Tibial artery (tissue), 4 donors: ENCODE data around the gene WWTR1.
A peak's percentile ranks its signal among the peaks of the same experiment; 100 is the strongest.

Experiments
- DNase-seq, 2 donors: peaks; one replicate each; pipeline ENCODE4 v3.0.0-alpha.2; 2019
- H3K27ac ChIP-seq, 2 donors: fragments of 200-600 bp; sonication (generic) in 1 of 2; 1 replicate in 1 of 2; 2 replicates in 1 of 2; pipeline ENCODE4 v1.5.1; 2018 to 2019; ENCODE audit warnings: mild to moderate bottlenecking in 1 of 2
- H3K27me3 ChIP-seq, 2 donors: fragments of 200-600 bp; sonication (generic) in 1 of 2; one replicate each; pipeline versions ENCODE4 v1.5.1 to v1.6.0; 2016 to 2019
- H3K36me3 ChIP-seq, 3 donors: fragments of 200-600 bp; sonication (generic) in 2 of 3; one replicate each; pipeline ENCODE4 v1.5.1; 2016 to 2019; ENCODE audit warnings: mild to moderate bottlenecking in 2 of 3
- H3K4me1 ChIP-seq, 4 donors: fragments of 200-600 bp; sonication (generic) in 2 of 4; 1 replicate in 3 of 4; 2 replicates in 1 of 4; pipeline ENCODE4 v1.5.1; 2016 to 2019
- H3K4me3 ChIP-seq, 2 donors: fragments of 200-600 bp; sonication (generic) in 1 of 2; 1 replicate in 1 of 2; 2 replicates in 1 of 2; pipeline ENCODE4 v1.5.1; 2018 to 2019; ENCODE audit warnings: mild to moderate bottlenecking in 2 of 2
- H3K9me3 ChIP-seq, 3 donors: fragments of 200-600 bp; sonication (generic) in 1 of 3; one replicate each; pipeline ENCODE4 v1.5.1; 2016 to 2019
- intact Hi-C: fragments of 100-400 bp; cut with DNase I; formaldehyde crosslinking; loops from one replicate; pipeline ENCODE4 v1.15.0; 2023; ENCODE audit warnings: low total_unique reads
- TF ChIP-seq, protein P1 (sequence below), 2 experiments: fragments of 200-600 bp in 1 of 2; fragments of 450-650 bp in 1 of 2; IDR thresholded peaks; one replicate each; pipeline ENCODE4 v1.5.1; 2017 to 2019; ENCODE audit warnings: antibody characterized with exemption in 2 of 2, mild to moderate bottlenecking in 1 of 2, moderate library complexity in 1 of 2

Gene WWTR1

DNA sequence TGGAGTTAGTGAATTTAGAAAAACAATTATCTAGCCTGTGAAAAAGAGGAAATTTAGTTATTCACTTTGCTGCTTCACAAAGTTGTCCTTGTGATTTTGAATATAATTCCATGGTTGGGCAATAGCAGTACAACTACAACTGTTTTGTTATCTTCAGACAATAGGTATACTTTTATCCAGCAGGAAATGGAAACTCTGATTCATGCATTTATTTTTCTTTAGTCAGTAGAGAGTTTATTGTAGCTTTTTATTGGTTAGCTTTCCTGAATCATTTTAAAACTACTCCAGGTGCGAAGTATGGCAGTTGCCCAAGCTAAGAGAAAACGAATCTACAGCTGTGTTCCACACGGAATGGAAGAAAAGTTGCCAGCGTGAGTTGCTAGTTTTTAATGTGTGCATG lies 103.0 kb downstream of the WWTR1 start:
- DNase-seq = no peak
- Histone ChIP-seq H3K36me3 (no peaks in the 10 kb centered on the region), H3K27me3 (no peaks in the 10 kb centered on the region), H3K4me3 (no peak overlapping the region), H3K9me3 (no peaks in the 10 kb centered on the region), H3K4me1 (peaks cover 0 to 58% (median 40%) of the 10 kb centered on the region in 4 donors), H3K27ac (peak overlapping the region in 1 of 2 donors; percentile 60)
- TF ChIP-seq, protein P1, sequence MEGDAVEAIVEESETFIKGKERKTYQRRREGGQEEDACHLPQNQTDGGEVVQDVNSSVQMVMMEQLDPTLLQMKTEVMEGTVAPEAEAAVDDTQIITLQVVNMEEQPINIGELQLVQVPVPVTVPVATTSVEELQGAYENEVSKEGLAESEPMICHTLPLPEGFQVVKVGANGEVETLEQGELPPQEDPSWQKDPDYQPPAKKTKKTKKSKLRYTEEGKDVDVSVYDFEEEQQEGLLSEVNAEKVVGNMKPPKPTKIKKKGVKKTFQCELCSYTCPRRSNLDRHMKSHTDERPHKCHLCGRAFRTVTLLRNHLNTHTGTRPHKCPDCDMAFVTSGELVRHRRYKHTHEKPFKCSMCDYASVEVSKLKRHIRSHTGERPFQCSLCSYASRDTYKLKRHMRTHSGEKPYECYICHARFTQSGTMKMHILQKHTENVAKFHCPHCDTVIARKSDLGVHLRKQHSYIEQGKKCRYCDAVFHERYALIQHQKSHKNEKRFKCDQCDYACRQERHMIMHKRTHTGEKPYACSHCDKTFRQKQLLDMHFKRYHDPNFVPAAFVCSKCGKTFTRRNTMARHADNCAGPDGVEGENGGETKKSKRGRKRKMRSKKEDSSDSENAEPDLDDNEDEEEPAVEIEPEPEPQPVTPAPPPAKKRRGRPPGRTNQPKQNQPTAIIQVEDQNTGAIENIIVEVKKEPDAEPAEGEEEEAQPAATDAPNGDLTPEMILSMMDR (IDR thresholded peaks at IDR 0.05) = no peak
- intact Hi-C loops = no loop called here

DNA sequence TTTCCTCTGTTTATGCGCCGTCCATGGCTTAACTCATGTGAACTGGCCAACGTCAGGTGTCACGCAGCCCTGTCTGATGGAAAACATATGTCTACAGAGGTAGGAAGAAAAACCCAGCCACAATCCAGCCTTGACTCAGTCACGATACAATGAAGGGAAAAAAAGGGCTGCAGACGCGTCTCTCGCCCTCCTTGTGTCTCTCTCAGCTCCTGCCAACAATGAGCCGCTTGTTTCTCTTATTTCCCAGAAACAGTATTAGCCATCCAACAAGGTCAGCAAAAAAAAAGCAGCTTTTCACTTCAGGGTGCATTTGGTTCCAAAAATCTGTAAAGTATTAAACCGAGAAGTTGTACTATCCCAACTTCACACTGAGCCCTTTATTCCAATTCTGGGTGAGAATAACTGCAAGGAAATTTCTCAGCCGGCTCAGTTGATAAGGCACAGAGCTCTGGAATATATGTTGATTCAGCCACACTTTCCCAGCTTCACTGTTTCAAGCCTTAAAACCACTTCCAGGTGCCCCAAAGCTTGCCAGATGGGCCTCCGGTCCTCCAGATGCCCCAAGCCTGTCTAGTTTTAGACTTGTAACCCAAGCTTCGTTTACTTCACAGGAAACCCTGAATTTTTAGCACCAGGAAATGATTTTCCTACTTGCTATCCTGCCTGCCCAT lies 103.9 kb downstream of the WWTR1 start:
- H3K4me3 ChIP-seq = no peak overlapping the region
- H3K27me3 ChIP-seq = no peaks in the 10 kb centered on the region
- H3K27ac ChIP-seq = peak overlapping the region; percentile 18 to 60
- DNase-seq = peak in 1 of 2 donors; percentile 47
- peaks cover 0 to 61% (median 38%) of the 10 kb centered on the region in 4 donors for H3K4me1 ChIP-seq
- no peaks in the 10 kb centered on the region for H3K36me3 ChIP-seq
- H3K9me3 ChIP-seq = no peaks in the 10 kb centered on the region
- intact Hi-C loops = no loop called here
- TF ChIP-seq, protein P1 (IDR thresholded peaks at IDR 0.05) = no peak

DNA sequence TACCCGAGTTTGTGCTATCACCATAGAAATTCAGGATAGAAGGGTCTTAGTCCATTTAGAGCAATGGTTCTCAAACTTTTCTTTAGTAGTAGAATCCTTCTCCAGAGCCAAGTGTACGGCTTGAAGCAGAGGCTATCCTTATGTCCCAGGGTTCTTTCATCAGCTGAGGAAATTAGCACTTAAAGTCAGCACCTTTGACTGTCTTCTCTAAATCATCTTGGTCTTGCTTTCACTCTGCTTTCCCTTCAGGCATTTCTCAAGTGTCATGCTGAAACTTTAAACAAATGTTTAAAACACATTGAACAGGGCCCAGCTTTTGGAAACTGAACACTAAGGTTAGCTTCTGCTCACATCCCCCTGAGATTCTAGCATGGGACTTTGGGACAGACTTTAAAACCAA lies 105.1 kb downstream of the WWTR1 start:
- TF ChIP-seq, protein P1 (IDR thresholded peaks at IDR 0.05) = no peak
- intact Hi-C loops = no loop called here
- H3K27ac ChIP-seq = peak overlapping the region; percentile 9 to 60
- peaks cover 0 to 74% (median 46%) of the 10 kb centered on the region in 4 donors for H3K4me1 ChIP-seq
- no peak for DNase-seq
- no peaks in the 10 kb centered on the region for H3K36me3 ChIP-seq
- no peaks in the 10 kb centered on the region for H3K9me3 ChIP-seq
- no peak overlapping the region for H3K4me3 ChIP-seq
- no peaks in the 10 kb centered on the region for H3K27me3 ChIP-seq

DNA sequence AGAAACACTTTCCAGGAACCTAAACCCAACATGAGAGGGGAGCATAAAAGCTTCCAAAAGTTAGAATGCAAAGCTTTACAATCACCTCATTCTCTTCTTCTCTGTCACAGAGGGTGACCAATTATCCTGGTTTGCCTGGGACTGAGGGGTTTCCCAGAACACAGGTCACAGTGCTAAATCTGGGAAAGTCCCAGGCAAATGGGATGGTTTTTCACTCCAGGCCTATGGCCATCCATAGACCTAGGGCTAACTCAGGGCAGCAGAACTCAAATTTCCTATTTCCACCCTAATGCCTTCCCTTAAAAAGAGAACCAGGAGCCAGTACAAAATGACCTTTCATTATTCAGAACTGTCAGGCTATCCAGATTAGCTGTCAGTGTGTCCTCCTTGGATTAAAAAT lies 106.3 kb downstream of the WWTR1 start:
- Histone ChIP-seq H3K9me3 (no peaks in the 10 kb centered on the region), H3K4me3 (no peak overlapping the region), H3K4me1 (peaks cover 0 to 82% (median 46%) of the 10 kb centered on the region in 4 donors), H3K27me3 (no peaks in the 10 kb centered on the region), H3K27ac (no peak overlapping the region), H3K36me3 (no peaks in the 10 kb centered on the region)
- no peak for DNase-seq
- intact Hi-C loops = no loop called here
- TF ChIP-seq, protein P1 (IDR thresholded peaks at IDR 0.05) = no peak

DNA sequence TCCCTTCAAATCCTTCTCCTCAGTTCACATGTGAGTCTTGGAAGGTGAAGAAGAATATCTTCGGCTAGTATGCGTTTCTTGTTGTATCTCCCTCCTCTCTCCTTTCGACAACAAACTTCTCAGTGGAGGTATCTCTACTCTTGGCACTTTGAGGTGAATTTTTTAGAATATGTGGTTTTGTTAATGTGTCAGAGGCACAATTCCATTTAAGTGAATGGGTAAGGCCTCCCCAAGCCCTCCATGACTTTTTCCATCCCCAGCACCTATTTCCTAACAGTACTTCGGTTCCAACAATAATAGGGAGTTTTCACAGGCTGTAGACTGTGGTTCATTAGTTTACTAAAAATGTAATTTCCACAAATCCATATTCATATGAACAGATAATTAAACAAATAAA lies 109.2 kb downstream of the WWTR1 start:
- intact Hi-C loops = no loop called here
- TF ChIP-seq, protein P1 (IDR thresholded peaks at IDR 0.05) = no peak
- Histone ChIP-seq H3K4me3 (no peak overlapping the region), H3K9me3 (no peaks in the 10 kb centered on the region), H3K27ac (peak overlapping the region; percentile 75), H3K36me3 (no peaks in the 10 kb centered on the region), H3K27me3 (no peaks in the 10 kb centered on the region), H3K4me1 (peaks cover 0 to 56% (median 23%) of the 10 kb centered on the region in 4 donors)
- DNase-seq = no peak
